GM23338 (cell line): Measurements from ENCODE around the gene NPSR1. TPM values are rescaled to one million over a fixed set of nuclear protein-coding genes. Genes with fewer than 3 reads are reported as not detected.

ENCODE experiments used
- EZH2 ChIP-seq: fragments of 200-600 bp; sonication (generic); IDR thresholded peaks from one replicate; pipeline ENCODE4 v1.8.0; 2017; ENCODE audit warnings: antibody characterized with exemption, mild to moderate bottlenecking, low read depth; ENCODE audit not compliant: unreplicated experiment
- JUNB ChIP-seq: IDR thresholded peaks from one replicate; pipeline ENCODE4 v1.6.1; 2016; ENCODE audit warnings: antibody characterized with exemption; ENCODE audit not compliant: unreplicated experiment
- NANOG ChIP-seq: IDR thresholded peaks from 2 replicates; pipeline ENCODE4 v1.6.1; 2016; ENCODE audit warnings: antibody characterized with exemption, borderline replicate concordance
- POLR2AphosphoS5 ChIP-seq: IDR thresholded peaks from 2 replicates; pipeline ENCODE4 v1.6.1; 2016; ENCODE audit warnings: antibody characterized with exemption, low read depth
- REST ChIP-seq: IDR thresholded peaks from one replicate; pipeline ENCODE4 v1.6.1; 2018; ENCODE audit warnings: antibody characterized with exemption; ENCODE audit not compliant: unreplicated experiment
- ZNF331 ChIP-seq: fragments of 250-450 bp; sonication (Bioruptor Pico); IDR thresholded peaks from 2 replicates; pipeline ENCODE4 v1.5.0; 2020; ENCODE audit warnings: low read depth, mild to moderate bottlenecking, moderate library complexity
- ZNF462 ChIP-seq: fragments of 250-450 bp; sonication (Bioruptor Pico); IDR thresholded peaks from 2 replicates; pipeline ENCODE4 v1.5.0; 2020; ENCODE audit warnings: mild to moderate bottlenecking, moderate library complexity
- polyA plus RNA-seq: library from polyadenylated mRNA; unstranded; fragments of >200 nt; fragmentation: Nextera tagmentation; extraction: Ambion mirVana; gene quantifications from 2 replicates; pipeline ENCODE4 v1.2.1, GENCODE V29; 2016
- total RNA-seq: library from RNA; depleted of rRNA; stranded (reverse); fragments of >200 nt; shearing (Covaris generic); gene quantifications from 2 replicates; pipeline ENCODE4 v1.2.3, GENCODE V29; 2014

Gene NPSR1
- total and polyA plus RNA-seq, 2 experiments from 2014 or later = not detected

GRCh38 chr7:34758111-34758601 lies 100.1 kb downstream of the NPSR1 start (continued):
- TF ChIP-seq REST = no peak
- no peak for TF ChIP-seq JUNB
- no peak for TF ChIP-seq EZH2
- TF ChIP-seq ZNF331 (CRISPR knock-in tag) = no peak
- no peak for TF ChIP-seq POLR2AphosphoS5
- TF ChIP-seq NANOG = no peak
- no peak for TF ChIP-seq ZNF462 (CRISPR knock-in tag)
